ENCODE data around the gene HIGD2A.
A peak's percentile ranks its signal among the peaks of the same experiment; 100 is the strongest.

Gene HIGD2A, protein sequence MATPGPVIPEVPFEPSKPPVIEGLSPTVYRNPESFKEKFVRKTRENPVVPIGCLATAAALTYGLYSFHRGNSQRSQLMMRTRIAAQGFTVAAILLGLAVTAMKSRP

DNA sequence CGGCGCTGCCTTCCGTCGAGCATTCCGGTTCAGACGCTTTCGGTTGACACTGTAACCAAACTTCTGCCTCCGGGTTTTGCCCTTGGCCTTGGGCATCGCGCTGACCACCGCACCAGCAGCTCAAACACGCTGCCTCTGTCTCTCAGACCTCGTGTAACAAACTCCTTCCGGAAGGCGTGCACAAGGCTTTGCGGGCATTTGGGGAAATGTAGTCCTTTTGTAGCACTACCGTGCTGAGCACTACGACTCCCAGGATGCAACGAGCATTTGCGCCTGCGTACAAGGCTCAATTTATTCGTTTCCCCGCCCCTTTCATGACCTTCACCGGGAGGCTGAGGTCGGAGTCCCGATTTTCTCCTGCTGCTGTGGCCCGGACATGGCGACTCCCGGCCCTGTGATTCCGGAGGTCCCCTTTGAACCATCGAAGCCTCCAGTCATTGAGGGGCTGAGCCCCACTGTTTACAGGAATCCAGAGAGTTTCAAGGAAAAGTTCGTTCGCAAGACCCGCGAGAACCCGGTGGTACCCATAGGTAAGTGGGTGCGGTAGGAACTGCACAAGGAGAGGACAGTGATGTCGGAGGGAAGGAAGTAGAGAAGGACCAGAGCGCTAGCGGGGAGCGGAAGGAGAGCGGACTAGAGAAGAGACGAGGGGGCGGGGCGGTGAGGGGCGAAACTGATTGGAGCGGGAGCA lies at the start of gene HIGD2A, which contains the start of gene NOP16:
HIGD2A (plus strand) TSS at position 308 of the 691 bp plus-strand sequence; CDS start at position 377, 69 bp downstream.
NOP16 (minus strand) TSS at position 155 of the 691 bp plus-strand sequence; CDS start at position 96, 59 bp downstream.
- peak; percentile 97 for DNase-seq

DNA sequence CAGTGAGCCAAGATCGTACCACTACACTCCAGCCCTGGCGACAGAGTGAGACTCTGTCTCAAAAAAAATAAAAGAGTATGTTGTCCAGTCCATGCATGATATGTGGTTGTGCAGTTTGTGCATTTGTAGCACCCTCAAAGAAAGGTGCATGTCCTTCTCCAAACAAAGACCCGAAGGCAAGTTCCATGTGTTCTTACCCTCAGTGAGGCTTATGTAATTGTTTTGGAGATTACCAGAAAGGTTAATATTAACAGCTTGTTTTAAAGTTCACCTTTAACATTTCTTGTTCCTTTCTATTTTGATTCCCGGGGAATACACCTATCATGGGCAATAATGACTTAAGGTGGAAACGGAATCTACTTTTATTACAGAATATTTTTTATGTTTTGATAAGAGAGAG lies 49.2 kb upstream of the HIGD2A start:
- no peak for DNase-seq

DNA sequence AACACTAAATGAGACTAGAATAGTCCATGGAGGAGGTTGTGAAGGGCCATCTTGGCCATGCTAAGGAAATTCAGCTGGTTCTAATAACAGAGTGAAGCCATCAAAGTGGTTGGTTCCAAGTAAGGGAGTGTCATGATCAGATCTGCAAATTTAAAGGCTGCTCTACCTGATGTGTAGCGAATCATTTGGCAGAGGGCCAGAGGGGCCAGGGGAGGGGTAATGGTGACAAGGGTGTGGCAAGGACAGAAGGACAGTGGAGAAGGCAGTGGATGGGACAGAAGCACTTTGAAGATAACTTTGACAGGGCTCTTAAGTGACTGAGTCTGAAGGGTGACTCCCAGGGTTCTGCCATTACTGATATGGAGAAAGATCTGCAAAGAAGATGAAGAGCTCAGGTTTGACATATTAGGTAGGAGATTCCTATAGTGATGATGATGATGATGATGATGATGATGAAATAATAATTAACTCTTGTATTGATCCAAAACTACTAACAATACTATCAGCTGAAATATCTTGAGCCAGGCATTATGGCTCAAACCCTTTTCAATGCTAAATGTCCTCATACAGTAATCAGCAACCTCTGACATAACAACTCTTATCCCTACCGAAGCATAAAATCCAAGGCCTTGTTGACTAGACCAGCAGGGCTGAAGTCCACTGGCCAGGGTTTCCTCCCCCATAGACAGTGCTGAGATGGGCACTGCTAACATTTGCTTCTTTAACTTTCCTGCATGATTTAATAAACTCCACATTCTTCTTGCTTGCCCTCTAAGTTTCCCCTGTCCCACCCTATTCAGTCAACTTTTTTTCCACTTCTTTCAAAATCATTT lies 47.0 kb upstream of the HIGD2A start:
- no peak for DNase-seq

DNA sequence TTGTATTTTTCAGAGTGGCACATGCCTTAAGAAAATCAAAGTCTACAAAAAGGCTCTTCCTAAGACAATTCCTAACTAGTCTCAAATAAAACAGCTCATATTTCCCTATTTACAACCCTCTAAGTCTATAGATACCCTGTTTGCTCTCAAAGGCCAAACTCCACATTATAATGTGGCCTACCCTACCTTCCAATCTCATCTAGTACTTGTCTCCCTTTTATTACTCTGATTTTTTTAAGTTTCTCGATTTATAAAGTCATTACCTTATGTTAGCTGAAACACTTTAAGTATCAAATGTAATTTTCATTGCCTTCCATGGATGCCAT lies 46.4 kb upstream of the HIGD2A start:
- no peak for DNase-seq

DNA sequence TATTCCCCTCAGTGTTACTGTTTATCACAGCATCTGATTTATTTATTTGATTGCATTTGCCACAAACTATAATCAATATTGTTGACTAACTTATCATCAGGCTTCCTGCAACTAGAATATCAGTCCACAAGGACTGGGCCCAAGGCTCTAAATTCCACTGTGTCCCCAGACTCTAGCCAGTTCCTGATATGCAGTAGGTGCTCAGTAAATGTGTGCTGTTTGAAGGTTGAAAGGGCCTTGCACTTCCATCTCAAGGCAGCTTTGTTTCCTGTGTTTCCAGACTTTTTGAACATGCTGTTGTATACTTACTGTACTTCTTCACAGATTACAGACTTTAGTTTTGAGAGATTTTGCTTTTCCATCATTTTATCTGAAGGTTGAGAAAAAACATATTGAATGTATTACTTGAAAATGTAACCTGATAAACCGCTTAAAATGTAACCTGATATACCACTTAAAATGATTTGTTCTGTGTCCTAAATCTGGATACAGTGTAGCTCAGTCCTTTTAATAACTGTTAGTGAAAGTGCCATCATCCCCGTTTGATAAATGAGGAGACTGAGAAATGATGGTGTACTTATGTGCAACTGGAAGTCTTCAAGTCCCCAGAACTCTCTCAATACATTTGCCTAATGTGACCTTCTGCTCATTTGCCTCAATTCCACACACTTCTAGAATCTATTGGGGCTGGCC lies 45.6 kb upstream of the HIGD2A start:
- no peak for DNase-seq

DNA sequence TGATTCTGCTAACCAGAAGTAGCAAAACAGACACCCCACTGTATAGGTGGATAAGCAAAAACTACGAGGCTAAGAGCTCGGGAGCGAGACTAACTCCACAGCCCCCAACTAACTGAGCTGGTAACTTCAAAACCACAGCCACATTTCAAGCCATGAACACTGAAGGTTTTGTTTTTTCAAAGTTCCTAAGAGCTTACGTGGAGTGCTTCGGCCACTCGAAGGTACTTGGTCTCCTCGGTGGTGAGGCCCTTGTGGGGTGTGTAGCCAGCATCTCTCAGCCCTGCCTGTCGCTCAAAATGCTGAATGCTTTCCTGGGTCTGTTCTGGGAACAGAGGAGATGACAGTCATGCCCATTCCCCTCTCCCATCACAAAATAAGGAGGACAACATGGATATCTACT lies 38.1 kb upstream of the HIGD2A start:
- DNase-seq, result no peak

DNA sequence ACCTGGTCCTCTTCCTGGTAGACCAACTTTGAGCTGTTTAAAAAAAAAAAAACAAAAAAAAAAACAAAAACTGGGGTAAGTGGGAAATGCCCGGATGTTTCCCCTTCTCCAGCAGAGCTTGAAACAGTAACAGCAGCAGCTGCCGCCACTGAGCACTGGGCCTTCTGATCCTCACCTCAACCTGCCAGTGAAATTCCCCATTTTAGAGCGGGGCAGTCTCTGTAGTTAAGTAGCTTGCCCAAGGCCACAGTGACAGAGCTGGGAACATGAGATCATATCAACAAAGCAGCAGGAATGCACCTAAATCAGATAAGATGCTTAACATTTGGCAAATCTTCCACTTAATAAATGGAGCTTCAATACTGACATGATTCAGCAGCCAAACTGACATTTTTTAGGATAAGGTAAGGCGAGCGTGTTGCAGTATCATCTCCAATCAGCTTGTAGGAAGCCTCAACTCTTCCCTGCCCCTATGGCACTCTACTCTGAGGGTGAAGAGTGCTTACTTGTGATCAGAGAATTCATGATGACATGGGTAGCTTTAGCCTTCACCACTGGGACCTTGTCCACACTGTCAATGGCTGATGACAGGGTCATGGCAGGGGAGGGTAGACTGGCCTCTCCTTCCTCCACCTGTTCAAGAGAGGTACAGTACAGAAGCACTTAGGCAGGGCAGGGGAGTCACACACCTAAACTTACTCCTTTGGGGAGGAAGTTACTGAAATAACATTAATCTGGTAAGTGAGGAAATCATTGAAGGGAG lies 36.3 kb upstream of the HIGD2A start:
- no peak for DNase-seq

DNA sequence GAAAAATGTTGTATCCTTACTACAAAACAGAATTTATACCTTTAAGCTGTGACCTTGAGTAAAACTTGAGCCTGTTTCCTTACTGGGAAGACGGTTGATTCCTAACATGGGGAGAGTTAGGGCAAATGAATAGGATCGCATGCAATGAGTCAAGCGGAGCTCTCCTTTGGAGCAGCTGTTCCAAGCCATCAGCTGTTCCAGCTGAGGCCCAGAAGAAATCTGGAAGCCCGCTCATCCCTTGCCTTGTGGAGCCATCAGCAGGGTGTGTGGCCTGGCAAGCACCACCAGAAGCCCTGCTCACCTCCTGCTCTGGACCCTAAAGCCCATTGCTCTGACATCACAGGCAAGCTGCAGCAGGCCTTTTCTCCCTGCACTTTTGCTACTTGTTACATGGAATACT lies 35.0 kb upstream of the HIGD2A start:
- DNase-seq, result no peak

DNA sequence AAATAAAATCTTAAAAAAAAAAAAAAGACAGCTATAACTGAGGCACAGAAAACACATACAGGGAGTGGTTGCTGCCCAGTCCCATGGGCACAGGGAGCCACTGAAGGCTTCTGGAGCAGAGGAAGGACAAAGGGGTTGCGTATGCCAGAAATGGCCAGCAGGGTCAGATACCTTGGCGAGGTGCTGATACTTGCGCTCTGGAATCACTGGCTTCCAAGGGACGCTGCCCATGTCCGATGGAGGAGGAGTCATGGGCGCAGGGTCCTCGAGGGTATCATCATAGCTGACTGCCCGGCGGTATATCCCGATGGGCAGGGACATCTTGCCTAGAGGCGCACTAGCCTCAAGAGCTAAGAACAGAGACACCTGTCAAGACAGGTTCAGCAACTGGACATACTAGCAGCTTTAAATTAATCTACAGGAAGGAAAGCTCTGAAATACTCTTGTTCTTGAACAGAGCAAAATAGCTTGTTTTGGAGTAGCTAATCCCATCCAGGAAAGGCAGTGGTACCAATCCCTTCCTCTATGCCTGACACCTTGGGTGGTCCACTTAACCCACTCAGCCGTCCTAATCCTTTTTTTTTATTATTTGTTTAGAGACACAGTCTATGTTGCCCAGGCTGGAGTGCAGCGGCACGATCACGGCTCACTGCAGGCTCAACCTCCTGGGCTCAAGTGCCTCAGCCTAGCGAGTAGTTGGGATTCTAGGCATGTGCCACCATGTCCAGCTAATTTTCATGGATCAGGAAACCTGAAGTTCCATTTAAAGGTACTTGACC lies 33.0 kb upstream of the HIGD2A start:
- DNase-seq, result no peak

DNA sequence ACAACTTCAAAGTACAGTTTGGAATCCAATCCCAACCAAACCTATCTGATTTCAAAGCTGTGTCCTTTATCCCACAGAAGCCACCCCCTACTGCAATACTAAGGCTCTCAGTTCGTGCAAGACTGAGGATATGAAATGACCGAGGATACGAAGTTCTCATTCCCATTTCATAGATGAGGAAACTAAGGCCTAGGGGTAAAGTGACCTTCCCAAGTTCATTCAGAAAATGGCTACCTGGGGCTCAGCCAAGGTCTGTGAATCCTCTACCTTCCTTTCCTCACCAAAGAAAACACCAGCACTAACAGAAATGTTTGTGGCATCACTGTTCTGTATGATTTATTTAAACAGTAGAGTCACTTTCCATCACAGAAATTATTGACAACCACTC lies 32.4 kb upstream of the HIGD2A start:
- no peak for DNase-seq

DNA sequence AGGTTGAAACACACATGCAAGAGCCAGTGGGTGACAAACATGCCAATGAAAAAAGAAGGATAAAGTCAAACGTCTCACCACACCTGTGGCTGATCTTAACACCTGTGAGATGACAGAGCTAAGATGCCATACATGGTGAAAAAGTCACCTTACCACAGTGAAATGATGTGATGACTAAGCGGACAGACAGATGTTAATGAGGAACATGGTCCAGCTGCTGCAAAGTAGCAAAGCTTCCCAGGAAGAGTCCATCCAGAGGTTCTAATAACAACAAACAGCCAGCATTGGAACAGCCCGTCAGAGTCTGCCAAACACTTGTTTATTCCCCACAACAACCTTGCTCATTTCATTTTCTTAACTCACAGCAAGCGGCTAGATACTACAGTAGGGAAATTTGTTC lies 28.9 kb upstream of the HIGD2A start:
- DNase-seq, result no peak

DNA sequence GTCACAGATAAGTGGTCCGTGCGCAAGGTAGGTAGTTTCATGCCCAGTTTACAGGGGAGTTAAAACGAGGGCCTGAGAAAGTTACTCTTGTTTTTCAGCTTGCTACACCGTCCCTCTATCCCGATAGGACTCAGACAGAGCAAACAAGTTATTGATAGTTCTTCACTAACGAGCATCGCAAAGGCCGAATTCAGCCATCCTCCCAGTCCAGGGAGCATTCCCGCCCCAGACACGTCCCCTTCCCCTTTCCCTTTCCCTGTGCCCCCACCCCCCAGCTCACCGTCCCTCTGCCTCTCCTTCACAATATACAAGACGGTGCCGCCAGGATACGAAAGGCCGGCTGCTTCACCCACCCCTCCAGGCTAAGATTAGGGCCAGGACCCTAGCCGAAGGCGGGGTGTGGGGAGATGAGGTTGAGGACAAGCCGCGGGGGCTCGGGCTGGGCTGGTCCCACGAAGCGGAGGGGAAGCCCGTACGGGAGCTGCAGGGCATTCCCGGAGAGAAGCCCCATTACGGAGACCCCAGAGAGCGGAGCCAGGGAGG lies 27.6 kb upstream of the HIGD2A start:
- DNase-seq, result no peak

DNA sequence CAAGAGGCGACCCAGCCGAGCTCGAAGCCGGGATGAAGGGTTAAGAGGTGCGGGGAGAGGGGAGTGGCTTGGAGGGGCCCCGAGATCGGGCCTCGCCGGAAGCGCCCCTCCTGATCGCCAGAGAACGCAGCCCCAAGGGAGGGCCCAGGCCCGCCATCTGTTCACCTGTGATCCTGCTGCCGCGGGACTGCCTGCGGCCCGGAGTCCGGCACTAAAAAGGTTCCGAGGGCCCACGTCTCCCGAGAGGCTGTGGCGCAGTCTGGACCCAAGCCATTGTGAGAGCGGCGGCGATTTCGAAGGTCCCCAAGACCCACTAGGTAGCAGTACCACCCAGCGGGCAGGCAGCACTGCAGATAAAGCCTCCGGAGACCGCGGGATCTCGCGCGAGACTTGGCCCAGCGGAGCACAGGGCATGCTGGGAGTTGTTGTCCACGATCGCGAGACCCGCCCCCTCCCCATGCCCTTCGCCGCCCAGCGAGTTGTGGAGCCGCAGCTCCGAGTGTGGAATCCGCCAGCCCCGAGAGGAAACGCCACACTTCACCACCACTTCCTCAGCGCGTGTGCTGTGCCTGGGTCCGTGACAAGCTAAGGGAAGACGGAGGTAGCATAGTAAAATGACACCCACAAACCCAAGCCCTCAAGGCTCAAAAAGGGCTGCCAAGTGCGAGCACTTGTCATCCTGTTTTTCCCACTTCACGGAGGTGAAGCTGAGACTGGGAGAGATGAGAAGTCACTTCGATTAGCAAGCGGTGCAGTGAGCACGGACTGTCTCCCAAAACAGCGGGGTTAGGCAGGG lies 26.9 kb upstream of the HIGD2A start, which contains the start of gene KIAA1191:
KIAA1191 (minus strand) TSS at position 328 of the 796 bp plus-strand sequence. CDS start 2,256 bp downstream, outside the sequence.
- DNase-seq, result peak; percentile 95

DNA sequence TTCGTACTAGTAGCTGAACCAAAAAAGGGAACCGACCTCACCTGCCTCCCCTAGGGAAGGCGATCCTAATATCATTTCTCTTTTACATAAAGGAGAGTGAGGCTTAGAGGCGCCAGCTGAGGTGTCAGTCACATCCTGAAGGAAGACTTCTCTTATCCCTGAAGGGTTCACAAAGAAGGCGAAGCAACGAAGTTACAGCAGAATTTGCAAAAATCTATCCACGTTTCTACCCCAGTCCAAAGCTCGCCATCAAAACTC lies 26.4 kb upstream of the HIGD2A start:
- DNase-seq, result no peak

DNA sequence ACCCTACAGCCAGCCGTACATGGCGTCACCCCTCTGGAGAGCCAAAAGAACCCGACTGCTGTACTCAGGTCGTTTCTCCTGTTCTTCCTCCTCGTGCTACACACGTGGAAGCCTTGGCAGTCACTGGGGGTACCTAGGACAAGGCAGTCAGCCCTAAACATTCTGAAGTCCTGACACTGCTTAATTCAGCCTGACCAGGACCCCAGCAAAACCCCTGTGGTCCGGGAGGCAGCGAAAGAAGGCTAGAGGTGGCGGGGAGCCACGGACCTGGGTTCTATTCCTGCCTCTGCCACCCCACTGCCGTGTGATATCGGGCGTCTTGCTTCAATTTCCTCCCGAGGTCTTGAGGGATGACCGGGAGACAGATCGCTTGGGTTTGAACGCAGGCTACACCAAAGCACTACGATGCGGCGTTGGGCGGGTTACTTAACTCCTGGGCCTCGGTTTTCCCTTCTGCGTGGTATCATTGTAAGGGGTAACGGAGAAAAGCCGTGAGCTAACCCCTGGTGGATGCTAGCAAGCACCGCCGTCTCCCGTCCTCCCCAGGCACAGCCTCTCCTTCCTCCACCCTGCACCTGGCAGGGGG lies 23.7 kb upstream of the HIGD2A start:
- no peak for DNase-seq

DNA sequence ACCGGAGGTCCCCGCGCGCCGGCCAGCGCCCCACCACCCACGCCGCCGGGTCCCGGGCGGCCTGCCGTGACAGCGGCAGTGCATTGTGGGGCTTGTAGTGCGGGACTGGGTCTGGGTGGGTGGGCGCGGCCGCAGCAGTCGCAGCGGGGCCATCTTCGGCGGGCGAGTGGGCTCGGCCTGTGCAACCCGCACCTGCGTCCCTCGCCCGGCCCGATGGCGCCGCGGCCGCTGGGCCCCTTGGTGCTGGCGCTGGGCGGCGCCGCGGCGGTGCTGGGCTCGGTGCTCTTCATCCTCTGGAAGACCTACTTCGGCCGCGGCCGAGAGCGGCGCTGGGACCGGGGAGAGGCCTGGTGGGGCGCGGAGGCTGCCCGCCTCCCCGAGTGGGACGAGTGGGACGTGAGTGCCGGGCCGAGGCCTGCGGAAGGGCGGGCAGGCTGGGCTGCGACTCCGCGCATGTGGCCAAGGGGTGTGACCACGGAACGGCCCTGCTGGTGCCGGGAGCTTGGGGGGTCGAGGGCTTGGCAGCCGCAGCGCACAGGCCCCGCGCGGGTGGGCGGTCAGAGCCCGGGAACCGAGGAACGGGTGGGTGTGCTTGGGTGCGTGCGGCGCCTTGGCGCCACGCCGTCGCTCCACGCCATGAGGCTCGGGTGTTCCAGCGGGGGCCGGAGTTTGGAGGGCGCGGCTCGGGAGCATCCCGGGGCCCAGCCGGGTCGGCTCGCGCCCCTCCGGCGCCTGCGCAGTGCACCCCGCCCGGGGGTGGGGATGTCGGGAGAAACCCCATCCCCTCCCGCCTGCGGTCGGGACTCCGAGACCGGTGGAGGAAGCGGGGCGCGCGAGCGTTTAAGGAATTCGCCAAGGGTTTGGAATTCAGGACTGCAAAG lies 23.0 kb upstream of the HIGD2A start, which contains the start of gene ARL10:
ARL10 (plus strand) TSS at position 137 of the 881 bp plus-strand sequence; CDS start at position 214, 77 bp downstream.
- peak; percentile 34 for DNase-seq

DNA sequence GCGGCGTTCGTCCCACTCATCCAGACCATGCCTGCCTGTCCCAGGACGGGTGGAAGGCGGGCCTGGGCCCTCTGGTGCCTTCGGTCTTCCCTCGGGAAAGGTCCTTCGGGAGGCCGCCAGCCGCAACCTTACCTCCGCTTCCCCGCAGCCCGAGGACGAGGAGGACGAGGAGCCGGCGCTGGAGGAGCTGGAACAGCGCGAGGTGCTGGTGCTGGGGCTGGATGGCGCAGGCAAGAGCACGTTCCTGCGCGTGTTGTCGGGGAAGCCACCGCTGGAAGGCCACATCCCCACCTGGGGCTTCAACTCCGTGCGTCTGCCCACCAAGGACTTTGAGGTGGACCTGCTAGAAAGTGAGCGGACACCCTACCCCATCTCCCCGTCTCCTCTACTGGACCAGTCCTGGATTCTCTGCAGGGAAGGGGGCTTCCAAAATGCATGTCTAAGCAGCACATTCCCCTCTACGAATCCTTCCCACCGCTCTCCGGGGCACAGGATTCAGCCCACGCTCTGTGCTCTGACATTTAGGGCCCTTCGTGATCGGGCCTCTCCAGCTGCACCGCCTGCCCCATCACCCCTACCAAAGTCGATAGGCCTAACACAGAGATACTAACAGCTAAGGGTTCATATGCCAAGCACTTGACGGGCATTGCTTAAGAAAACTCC lies 22.2 kb upstream of the HIGD2A start:
- no peak for DNase-seq

DNA sequence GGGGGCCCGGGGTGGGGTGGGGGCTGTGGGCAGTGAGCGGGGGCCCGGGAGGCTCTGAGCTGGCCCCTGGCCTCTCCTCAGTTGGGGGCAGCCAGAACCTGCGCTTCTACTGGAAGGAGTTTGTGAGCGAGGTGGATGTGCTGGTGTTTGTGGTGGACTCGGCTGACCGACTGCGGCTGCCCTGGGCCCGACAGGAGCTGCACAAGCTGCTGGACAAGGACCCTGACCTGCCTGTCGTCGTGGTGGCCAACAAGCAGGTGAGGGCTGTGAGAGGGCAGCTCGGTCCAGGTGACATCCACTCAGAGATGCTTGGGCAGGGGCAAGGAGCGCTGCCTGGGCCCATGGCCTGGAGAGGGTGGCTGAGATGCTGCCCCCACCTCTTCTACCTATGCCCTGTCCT lies 19.8 kb upstream of the HIGD2A start:
- no peak for DNase-seq
